Fibroblast of pulmonary artery (primary cell): ENCODE results near the gene TM4SF4.

Source experiments
- DNase-seq: peaks from one replicate; pipeline ENCODE4 v3.0.0-alpha.2; 2010; ENCODE audit warnings: low read depth
- H3K4me3 ChIP-seq: replicated peaks from 2 replicates; pipeline ENCODE4 v1.5.1; 2011; ENCODE audit warnings: low read depth, mild to moderate bottlenecking, control low read depth, low read length, moderate library complexity
- CTCF ChIP-seq: IDR thresholded peaks from 2 replicates; pipeline ENCODE4 v1.5.1; 2011; ENCODE audit warnings: mild to moderate bottlenecking, control low read depth, low read length, inconsistent platforms; ENCODE audit errors: missing control alignments

Gene TM4SF4

GRCh38 chr3:149489060-149489690 lies 14.7 kb downstream of the TM4SF4 start:
- peak; percentile 74 for TF ChIP-seq CTCF
- no peak overlapping the region for H3K4me3 ChIP-seq
- peak; percentile 47 for DNase-seq

GRCh38 chr3:149490260-149490971 lies 15.9 kb downstream of the TM4SF4 start:
- DNase-seq, result no peak
- no peak overlapping the region for H3K4me3 ChIP-seq
- no peak for TF ChIP-seq CTCF

GRCh38 chr3:149493315-149494021 lies 19.0 kb downstream of the TM4SF4 start:
- no peak overlapping the region for H3K4me3 ChIP-seq
- DNase-seq, result no peak
- TF ChIP-seq CTCF, result no peak

- peak; percentile 89 for DNase-seq
- no peak overlapping the region for H3K4me3 ChIP-seq
- peak; percentile 93 for TF ChIP-seq CTCF
These were observed 19.7 kb downstream of the TM4SF4 start for GRCh38 chr3:149494022-149494758.

- no peak for DNase-seq
- no peak overlapping the region for H3K4me3 ChIP-seq
- TF ChIP-seq CTCF, result no peak
These were observed 20.5 kb downstream of the TM4SF4 start for GRCh38 chr3:149494759-149495580.

- no peak for DNase-seq
- TF ChIP-seq CTCF, result no peak
- H3K4me3 ChIP-seq, result no peak overlapping the region
These were observed 21.2 kb downstream of the TM4SF4 start for GRCh38 chr3:149495581-149496125.
